GM23338 (cell line): Measurements from ENCODE around the gene RBPMS2. TPM values are rescaled to one million over a fixed set of nuclear protein-coding genes. Genes with fewer than 3 reads are reported as not detected.

Experiments
- ATAC-seq: fragments of 200-7000 bp; cut with Tn5 transposase; 3 replicates; pipeline ENCODE4 v1.9.1; 2020
- DNase-seq: peaks from one replicate; pipeline ENCODE4 v3.0.0-alpha.2; 2015; ENCODE audit warnings: low spot score
- H2AFZ ChIP-seq: fragments of 200-600 bp; sonication (generic); 2 replicates; pipeline ENCODE4 v1.8.0; 2016; ENCODE audit warnings: antibody characterized with exemption, mild to moderate bottlenecking, moderate library complexity
- H3F3A ChIP-seq: fragments of 200-600 bp; sonication (generic); replicated peaks from 2 replicates; pipeline ENCODE4 v1.8.0; 2017; ENCODE audit warnings: antibody characterized with exemption, mixed run types, low read depth
- H3K27ac ChIP-seq: fragments of 200-600 bp; sonication (generic); 2 replicates; pipeline ENCODE4 v1.6.1; 2016; ENCODE audit warnings: low read depth
- H3K27me3 ChIP-seq: fragments of 200-600 bp; sonication (generic); 2 replicates; pipeline ENCODE4 v1.8.0; 2016; ENCODE audit warnings: mild to moderate bottlenecking, mixed run types, moderate library complexity; ENCODE audit not compliant: insufficient read depth
- H3K36me3 ChIP-seq: fragments of 200-600 bp; sonication (generic); 2 replicates; pipeline ENCODE4 v1.8.0; 2016; ENCODE audit warnings: mild to moderate bottlenecking; ENCODE audit not compliant: insufficient read depth
- H3K4me1 ChIP-seq: fragments of 200-600 bp; sonication (generic); 2 replicates; pipeline ENCODE4 v1.8.0; 2016; ENCODE audit warnings: mild to moderate bottlenecking, moderate library complexity; ENCODE audit not compliant: insufficient read depth
- H3K4me2 ChIP-seq: fragments of 200-600 bp; sonication (generic); 2 replicates; pipeline ENCODE4 v1.7.1; 2017; ENCODE audit warnings: mixed run types
- H3K4me3 ChIP-seq: fragments of 200-600 bp; sonication (generic); 2 replicates; pipeline ENCODE4 v1.6.1; 2016; ENCODE audit warnings: mixed run types
- H3K79me2 ChIP-seq: fragments of 200-600 bp; sonication (generic); replicated peaks from 2 replicates; pipeline ENCODE4 v1.8.0; 2017; ENCODE audit warnings: mild to moderate bottlenecking; ENCODE audit not compliant: insufficient read depth
- H3K9me2 ChIP-seq: fragments of 200-600 bp; sonication (generic); 2 replicates; pipeline ENCODE4 v1.8.0; 2017; ENCODE audit not compliant: insufficient read depth
- H4K20me1 ChIP-seq: fragments of 200-600 bp; sonication (generic); replicated peaks from 2 replicates; pipeline ENCODE4 v1.8.0; 2017; ENCODE audit warnings: mild to moderate bottlenecking; ENCODE audit not compliant: insufficient read depth
- H3K27ac Mint-ChIP-seq: 2 replicates; pipeline ENCODE4 v1.8.0; 2020; ENCODE audit warnings: inconsistent platforms, mild to moderate bottlenecking, moderate library complexity, mixed read lengths
- H3K27me3 Mint-ChIP-seq: 3 replicates; pipeline ENCODE4 v1.8.0; 2022; ENCODE audit warnings: low read depth, mild to moderate bottlenecking, moderate library complexity, mixed read lengths, inconsistent platforms; ENCODE audit not compliant: insufficient read depth, poor library complexity
- H3K36me3 Mint-ChIP-seq: 3 replicates; pipeline ENCODE4 v1.8.0; 2021; ENCODE audit warnings: low read depth, mild to moderate bottlenecking, inconsistent platforms, moderate library complexity, mixed read lengths
- H3K4me1 Mint-ChIP-seq: 3 replicates; pipeline ENCODE4 v1.8.0; 2020; ENCODE audit warnings: mild to moderate bottlenecking, inconsistent platforms, mixed read lengths
- H3K4me3 Mint-ChIP-seq: 3 replicates; pipeline ENCODE4 v1.8.0; 2021; ENCODE audit warnings: moderate library complexity, mild to moderate bottlenecking, inconsistent platforms, mixed read lengths
- H3K9me3 Mint-ChIP-seq: 3 replicates; pipeline ENCODE4 v1.8.0; 2020; ENCODE audit warnings: moderate library complexity, mild to moderate bottlenecking, inconsistent platforms, mixed read lengths
- EZH2phosphoT487 ChIP-seq: fragments of 200-600 bp; sonication (generic); IDR thresholded peaks from one replicate; pipeline ENCODE4 v1.8.1; 2018; ENCODE audit warnings: antibody characterized with exemption; ENCODE audit not compliant: unreplicated experiment
- JUNB ChIP-seq: IDR thresholded peaks from one replicate; pipeline ENCODE4 v1.6.1; 2016; ENCODE audit warnings: antibody characterized with exemption; ENCODE audit not compliant: unreplicated experiment
- POLR2AphosphoS5 ChIP-seq: IDR thresholded peaks from 2 replicates; pipeline ENCODE4 v1.6.1; 2016; ENCODE audit warnings: antibody characterized with exemption, low read depth
- STAT1 ChIP-seq: IDR thresholded peaks from one replicate; pipeline ENCODE4 v1.6.1; 2016; ENCODE audit warnings: antibody characterized with exemption; ENCODE audit not compliant: unreplicated experiment
- ZNF114 ChIP-seq: fragments of 250-450 bp; sonication (Bioruptor Pico); IDR thresholded peaks from 2 replicates; pipeline ENCODE4 v1.5.0; 2020; ENCODE audit warnings: mild to moderate bottlenecking, moderate library complexity
- ZNF331 ChIP-seq: fragments of 250-450 bp; sonication (Bioruptor Pico); IDR thresholded peaks from 2 replicates; pipeline ENCODE4 v1.5.0; 2020; ENCODE audit warnings: low read depth, mild to moderate bottlenecking, moderate library complexity
- polyA plus RNA-seq: library from polyadenylated mRNA; unstranded; fragments of >200 nt; fragmentation: Nextera tagmentation; extraction: Ambion mirVana; gene quantifications from 2 replicates; pipeline ENCODE4 v1.2.1, GENCODE V29; 2016
- total RNA-seq: library from RNA; depleted of rRNA; stranded (reverse); fragments of >200 nt; shearing (Covaris generic); gene quantifications from 2 replicates; pipeline ENCODE4 v1.2.3, GENCODE V29; 2014
- TF ChIP-seq, protein P1 (sequence below), 2 experiments: fragments of 200-600 bp in 1 of 2; sonication (generic) in 1 of 2; conservative IDR thresholded peaks; 2 replicates each; pipeline versions ENCODE4 v1.5.1 to v1.6.1; 2016 to 2017; ENCODE audit warnings: antibody characterized with exemption in 2 of 2, low read depth in 2 of 2, mild to moderate bottlenecking in 2 of 2, moderate library complexity in 1 of 2
- TF ChIP-seq, protein P2 (sequence below): fragments of 250-450 bp; sonication (Bioruptor Pico); IDR thresholded peaks from 2 replicates; pipeline ENCODE4 v1.5.0; 2020; ENCODE audit warnings: mild to moderate bottlenecking, moderate library complexity
- TF ChIP-seq, protein P3 (sequence below): IDR thresholded peaks from 2 replicates; pipeline ENCODE4 v1.6.1; 2016; ENCODE audit warnings: antibody characterized with exemption

Gene RBPMS2
- total and polyA plus RNA-seq, 2 experiments from 2014 or later, result 53.3 to 171 TPM

- no peak overlapping the region for H3K27ac Mint-ChIP-seq
- H3K27ac ChIP-seq, result 0 out of 2 replicates have a peak overlapping the region, but pooled peaks have one; percentile 26
- H3K4me1 Mint-ChIP-seq, result peaks cover 67% of the 10 kb centered on the region
- H3K36me3 Mint-ChIP-seq, result peaks cover 43% of the 10 kb centered on the region
- H3K4me2 ChIP-seq, result no peak overlapping the region
- peaks cover 26% of the 10 kb centered on the region for H3K27me3 Mint-ChIP-seq
- no peaks in the 10 kb centered on the region; the same call in 2 of the 3 replicates for H3K9me3 Mint-ChIP-seq
- H3K36me3 ChIP-seq, result no peaks in the 10 kb centered on the region; the same call in 1 of the 2 replicates
- no peak for ATAC-seq
- H2AFZ ChIP-seq, result no peak overlapping the region
- H3F3A ChIP-seq, result peaks cover 10% of the 10 kb centered on the region; the same call in 1 of the 2 replicates
- peaks cover 100% of the 10 kb centered on the region for H3K79me2 ChIP-seq
- H3K4me1 ChIP-seq, result peaks cover 55% of the 10 kb centered on the region
- no peak overlapping the region for H3K4me3 Mint-ChIP-seq
- no peaks in the 10 kb centered on the region for H3K27me3 ChIP-seq
- TF ChIP-seq JUNB (no peak), ZNF331 (CRISPR knock-in tag) (no peak), STAT1 (no peak), EZH2phosphoT487 (no peak), POLR2AphosphoS5 (no peak), ZNF114 (CRISPR knock-in tag) (no peak)
- TF ChIP-seq, protein P1, sequence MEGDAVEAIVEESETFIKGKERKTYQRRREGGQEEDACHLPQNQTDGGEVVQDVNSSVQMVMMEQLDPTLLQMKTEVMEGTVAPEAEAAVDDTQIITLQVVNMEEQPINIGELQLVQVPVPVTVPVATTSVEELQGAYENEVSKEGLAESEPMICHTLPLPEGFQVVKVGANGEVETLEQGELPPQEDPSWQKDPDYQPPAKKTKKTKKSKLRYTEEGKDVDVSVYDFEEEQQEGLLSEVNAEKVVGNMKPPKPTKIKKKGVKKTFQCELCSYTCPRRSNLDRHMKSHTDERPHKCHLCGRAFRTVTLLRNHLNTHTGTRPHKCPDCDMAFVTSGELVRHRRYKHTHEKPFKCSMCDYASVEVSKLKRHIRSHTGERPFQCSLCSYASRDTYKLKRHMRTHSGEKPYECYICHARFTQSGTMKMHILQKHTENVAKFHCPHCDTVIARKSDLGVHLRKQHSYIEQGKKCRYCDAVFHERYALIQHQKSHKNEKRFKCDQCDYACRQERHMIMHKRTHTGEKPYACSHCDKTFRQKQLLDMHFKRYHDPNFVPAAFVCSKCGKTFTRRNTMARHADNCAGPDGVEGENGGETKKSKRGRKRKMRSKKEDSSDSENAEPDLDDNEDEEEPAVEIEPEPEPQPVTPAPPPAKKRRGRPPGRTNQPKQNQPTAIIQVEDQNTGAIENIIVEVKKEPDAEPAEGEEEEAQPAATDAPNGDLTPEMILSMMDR (conservative IDR thresholded peaks at IDR 0.05; ENCODE audit: low read depth in 2 of 2), result no peak
- TF ChIP-seq, protein P2, sequence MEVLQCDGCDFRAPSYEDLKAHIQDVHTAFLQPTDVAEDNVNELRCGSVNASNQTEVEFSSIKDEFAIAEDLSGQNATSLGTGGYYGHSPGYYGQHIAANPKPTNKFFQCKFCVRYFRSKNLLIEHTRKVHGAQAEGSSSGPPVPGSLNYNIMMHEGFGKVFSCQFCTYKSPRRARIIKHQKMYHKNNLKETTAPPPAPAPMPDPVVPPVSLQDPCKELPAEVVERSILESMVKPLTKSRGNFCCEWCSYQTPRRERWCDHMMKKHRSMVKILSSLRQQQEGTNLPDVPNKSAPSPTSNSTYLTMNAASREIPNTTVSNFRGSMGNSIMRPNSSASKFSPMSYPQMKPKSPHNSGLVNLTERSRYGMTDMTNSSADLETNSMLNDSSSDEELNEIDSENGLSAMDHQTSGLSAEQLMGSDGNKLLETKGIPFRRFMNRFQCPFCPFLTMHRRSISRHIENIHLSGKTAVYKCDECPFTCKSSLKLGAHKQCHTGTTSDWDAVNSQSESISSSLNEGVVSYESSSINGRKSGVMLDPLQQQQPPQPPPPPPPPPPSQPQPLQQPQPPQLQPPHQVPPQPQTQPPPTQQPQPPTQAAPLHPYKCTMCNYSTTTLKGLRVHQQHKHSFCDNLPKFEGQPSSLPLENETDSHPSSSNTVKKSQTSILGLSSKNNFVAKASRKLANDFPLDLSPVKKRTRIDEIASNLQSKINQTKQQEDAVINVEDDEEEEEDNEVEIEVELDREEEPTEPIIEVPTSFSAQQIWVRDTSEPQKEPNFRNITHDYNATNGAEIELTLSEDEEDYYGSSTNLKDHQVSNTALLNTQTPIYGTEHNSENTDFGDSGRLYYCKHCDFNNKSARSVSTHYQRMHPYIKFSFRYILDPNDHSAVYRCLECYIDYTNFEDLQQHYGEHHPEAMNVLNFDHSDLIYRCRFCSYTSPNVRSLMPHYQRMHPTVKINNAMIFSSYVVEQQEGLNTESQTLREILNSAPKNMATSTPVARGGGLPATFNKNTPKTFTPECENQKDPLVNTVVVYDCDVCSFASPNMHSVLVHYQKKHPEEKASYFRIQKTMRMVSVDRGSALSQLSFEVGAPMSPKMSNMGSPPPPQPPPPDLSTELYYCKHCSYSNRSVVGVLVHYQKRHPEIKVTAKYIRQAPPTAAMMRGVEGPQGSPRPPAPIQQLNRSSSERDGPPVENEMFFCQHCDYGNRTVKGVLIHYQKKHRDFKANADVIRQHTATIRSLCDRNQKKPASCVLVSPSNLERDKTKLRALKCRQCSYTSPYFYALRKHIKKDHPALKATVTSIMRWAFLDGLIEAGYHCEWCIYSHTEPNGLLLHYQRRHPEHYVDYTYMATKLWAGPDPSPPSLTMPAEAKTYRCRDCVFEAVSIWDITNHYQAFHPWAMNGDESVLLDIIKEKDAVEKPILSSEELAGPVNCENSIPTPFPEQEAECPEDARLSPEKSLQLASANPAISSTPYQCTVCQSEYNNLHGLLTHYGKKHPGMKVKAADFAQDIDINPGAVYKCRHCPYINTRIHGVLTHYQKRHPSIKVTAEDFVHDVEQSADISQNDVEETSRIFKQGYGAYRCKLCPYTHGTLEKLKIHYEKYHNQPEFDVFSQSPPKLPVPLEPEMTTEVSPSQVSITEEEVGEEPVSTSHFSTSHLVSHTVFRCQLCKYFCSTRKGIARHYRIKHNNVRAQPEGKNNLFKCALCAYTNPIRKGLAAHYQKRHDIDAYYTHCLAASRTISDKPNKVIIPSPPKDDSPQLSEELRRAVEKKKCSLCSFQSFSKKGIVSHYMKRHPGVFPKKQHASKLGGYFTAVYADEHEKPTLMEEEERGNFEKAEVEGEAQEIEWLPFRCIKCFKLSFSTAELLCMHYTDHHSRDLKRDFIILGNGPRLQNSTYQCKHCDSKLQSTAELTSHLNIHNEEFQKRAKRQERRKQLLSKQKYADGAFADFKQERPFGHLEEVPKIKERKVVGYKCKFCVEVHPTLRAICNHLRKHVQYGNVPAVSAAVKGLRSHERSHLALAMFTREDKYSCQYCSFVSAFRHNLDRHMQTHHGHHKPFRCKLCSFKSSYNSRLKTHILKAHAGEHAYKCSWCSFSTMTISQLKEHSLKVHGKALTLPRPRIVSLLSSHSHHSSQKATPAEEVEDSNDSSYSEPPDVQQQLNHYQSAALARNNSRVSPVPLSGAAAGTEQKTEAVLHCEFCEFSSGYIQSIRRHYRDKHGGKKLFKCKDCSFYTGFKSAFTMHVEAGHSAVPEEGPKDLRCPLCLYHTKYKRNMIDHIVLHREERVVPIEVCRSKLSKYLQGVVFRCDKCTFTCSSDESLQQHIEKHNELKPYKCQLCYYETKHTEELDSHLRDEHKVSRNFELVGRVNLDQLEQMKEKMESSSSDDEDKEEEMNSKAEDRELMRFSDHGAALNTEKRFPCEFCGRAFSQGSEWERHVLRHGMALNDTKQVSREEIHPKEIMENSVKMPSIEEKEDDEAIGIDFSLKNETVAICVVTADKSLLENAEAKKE (CRISPR knock-in tag), result no peak
- TF ChIP-seq, protein P3, sequence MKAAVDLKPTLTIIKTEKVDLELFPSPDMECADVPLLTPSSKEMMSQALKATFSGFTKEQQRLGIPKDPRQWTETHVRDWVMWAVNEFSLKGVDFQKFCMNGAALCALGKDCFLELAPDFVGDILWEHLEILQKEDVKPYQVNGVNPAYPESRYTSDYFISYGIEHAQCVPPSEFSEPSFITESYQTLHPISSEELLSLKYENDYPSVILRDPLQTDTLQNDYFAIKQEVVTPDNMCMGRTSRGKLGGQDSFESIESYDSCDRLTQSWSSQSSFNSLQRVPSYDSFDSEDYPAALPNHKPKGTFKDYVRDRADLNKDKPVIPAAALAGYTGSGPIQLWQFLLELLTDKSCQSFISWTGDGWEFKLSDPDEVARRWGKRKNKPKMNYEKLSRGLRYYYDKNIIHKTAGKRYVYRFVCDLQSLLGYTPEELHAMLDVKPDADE, result no peak
- no peaks in the 10 kb centered on the region for H3K9me2 ChIP-seq
- no peak overlapping the region for H3K4me3 ChIP-seq
- no peak for DNase-seq
- H4K20me1 ChIP-seq, result peaks cover 62% of the 10 kb centered on the region
Measured at GRCh38 chr15:64763021-64763420, 12.4 kb downstream of the RBPMS2 start.
